C1 segment of cervical spinal cord (tissue), 14 donors: ENCODE results near the gene PATJ.

ENCODE experiments used
- DNase-seq, 14 donors: peaks; one replicate each; lab custom pipeline; 2025; lab: John Stamatoyannopoulos, UW

Gene PATJ

DNA sequence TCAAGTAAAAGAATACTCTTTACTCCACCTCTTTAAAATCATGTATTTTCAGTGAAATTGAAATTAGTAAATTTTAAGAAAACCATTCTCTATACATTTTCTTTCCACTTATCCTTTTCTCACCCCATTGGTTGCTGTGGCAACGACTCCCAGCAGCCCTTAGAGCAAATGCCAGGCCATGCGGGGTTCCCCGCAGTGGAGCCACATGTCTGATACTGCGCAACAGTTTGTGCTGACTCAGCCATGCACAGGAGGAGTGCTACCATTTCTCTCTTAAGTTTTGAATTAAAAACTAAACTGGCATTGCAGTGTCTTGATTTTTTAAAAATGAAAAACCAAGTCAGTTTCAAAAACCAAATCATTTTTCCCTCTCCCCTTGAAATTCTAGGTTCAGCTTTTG is 238.3 kb downstream of the PATJ start:
- peak in 2 of 14 donors; percentile 5 to 89 for DNase-seq

GRCh38 chr1:61981870-61982660 is 239.8 kb downstream of the PATJ start:
- no peak for DNase-seq

DNA sequence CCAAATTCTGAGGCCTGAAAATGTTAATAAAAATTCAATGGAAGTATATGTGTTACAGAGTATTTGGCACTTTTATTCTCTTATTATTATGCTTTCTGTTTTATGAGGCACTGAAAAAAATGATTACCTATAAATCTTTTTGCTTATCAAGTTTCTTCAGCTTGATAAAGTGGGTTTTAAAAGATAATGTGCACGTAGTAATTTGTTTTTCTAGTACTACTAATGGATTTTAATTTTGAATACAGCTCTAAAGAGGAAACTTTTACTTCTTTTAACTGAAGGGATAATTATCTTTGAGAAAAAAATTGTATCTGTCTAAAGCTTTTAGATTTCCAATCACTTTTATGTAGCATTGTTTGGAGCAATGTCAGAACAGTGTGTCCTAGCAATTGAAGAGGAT is 241.0 kb downstream of the PATJ start:
- DNase-seq = no peak

DNA sequence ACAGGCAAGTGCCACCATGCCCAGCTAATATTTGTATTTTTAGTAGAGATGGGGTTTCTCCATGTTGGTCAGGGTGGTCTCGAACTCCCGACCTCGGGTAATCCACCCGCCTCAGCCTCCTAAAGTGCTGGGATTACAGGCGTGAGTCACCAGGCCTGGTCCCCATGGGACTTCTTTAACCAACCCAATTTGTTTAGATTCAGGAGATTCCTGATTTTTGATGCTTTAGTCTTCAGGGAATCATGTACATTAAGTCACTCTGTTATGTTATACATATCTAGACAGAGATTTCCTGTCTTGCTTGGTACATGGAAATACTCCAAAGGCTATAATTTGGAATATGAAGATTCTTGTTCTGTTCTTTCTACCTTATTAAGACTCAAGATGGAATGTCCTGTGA is 250.0 kb downstream of the PATJ start:
- no peak for DNase-seq

GRCh38 chr1:61993331-61993961 is 251.2 kb downstream of the PATJ start:
- peak in 1 of 14 donors; percentile 68 for DNase-seq

DNA sequence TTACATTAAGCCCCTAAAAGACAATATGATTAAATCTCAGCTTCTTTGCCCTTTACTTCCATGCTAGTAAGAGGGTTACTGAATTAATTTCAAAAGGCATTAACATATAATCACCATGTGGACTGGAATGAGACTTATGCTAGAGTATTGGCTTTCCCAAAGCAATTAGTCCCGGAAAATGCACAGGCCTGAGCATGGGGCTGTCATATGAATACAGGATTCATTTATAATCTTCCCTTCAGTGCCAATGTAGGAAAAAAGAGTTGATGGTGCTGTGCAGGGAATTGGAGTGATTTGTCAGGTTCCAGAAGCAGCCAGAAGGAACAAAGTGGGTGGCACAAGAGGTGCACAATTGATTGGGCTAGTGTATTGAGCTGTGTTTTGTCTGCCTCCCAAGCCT is 253.4 kb downstream of the PATJ start:
- DNase-seq = no peak

- DNase-seq = no peak
These were observed 254.8 kb downstream of the PATJ start for GRCh38 chr1:61997123-61997522.

GRCh38 chr1:62003777-62004176 is 261.5 kb downstream of the PATJ start:
- DNase-seq = no peak

- no peak for DNase-seq
These were observed 264.4 kb downstream of the PATJ start for GRCh38 chr1:62006690-62007089.

- DNase-seq = no peak
These were observed 268.7 kb downstream of the PATJ start for GRCh38 chr1:62011006-62011405.

DNA sequence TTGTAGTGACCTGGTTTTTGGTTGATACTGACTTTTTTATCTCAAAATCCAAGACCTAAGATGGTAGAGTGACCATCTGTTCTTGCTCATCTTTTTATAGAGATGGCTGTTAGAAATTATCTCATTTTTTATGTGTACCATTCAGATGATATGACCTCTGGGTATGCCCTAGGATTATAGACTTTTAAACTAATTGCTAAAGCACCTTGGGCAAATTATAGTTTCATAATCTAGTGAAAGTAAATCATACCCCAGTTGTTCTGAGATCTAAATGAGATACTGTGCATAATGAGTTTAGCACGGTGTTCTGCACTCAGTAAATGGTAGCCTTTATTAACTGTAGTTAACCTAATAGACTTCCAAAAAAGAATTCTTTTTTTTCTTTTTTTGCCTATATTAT is 269.8 kb downstream of the PATJ start:
- DNase-seq = no peak

- peak in 5 of 14 donors; percentile 1 to 50 (median 15) for DNase-seq
These were observed 270.6 kb downstream of the PATJ start for GRCh38 chr1:62012836-62013235.

DNA sequence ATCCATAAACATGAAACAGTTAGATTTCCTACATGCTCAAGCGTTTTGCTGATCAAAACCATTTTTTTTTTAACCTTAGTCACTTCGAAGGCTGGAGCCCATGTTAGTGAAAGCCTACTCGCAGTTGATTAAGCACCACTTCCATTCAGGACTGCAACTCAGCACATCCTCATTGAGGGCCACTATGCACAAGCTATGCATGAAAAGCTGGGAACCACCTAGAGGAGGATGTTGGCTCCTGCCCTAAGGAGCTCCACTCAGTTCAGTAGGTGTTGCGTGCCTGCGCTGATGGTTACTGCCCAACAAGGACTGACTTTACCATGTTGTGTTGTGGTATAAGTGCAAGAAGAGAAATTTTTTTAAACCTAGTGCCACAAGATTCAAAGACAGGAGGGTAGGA is 271.0 kb downstream of the PATJ start:
- DNase-seq = no peak

GRCh38 chr1:62022382-62022983 is 280.2 kb downstream of the PATJ start:
- no peak for DNase-seq

GRCh38 chr1:62024690-62025089 is 282.4 kb downstream of the PATJ start:
- DNase-seq = peak in 1 of 14 donors; percentile 86

DNA sequence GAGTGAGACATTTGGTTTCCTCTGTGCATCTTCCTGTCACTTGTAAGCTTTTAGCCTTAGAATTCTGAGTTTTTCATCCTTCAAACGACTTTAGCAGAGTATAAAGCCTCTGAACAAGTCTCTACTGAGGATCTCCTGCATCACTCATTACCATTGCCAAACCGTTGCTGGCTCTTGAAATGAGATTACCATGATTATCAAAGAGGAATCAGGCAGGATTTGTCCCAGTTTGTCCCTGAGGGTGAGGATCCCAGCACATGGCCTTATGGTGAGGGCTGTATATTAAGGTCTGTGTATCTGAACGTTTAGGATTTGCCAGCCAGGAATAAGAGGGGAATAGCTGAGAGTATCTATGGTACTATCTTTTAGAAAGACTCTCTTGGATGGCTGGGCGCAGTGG is 282.9 kb downstream of the PATJ start:
- peak in 1 of 14 donors; percentile 67 for DNase-seq

- no peak for DNase-seq
These were observed 283.6 kb downstream of the PATJ start for GRCh38 chr1:62025892-62026291.

DNA sequence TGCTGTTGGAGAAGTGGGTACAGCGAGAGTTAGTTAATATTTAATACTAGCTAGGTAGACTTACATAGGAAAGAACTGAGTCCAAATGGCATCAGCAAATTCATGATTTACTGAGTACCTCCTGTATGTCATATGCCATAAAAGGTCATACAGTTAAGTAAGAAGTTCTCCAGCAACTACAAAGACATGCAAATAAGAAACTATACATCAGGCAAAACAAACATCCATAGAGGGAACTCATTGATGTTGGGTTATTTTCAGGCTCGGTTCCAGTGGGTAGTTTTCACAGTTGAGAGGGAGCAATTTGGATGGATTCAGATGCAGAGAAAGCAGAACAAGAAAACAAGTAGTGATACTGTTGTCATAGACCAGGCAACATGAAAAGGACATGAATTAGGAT is 287.4 kb downstream of the PATJ start:
- no peak for DNase-seq

- no peak for DNase-seq
These were observed 292.5 kb downstream of the PATJ start for GRCh38 chr1:62034790-62035189.

DNA sequence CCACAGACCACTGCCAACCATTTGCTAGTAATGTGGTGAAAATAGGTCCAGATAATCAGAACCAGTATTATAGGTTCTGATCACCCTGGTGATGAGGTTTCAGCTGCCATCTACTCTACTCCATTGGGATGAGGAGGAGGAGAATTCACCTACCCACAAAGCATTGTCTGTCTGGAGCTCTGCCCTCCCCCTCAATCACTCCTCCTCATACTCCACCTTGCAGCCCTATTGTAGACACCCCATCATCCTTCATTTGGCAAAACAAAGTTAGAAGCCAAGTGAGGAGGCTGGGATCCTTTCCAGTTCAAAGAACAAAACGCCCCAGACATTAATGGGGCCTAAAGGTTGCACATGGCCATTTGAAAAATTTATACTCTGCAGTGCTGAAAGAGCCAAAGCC is 295.0 kb downstream of the PATJ start:
- DNase-seq = no peak

GRCh38 chr1:62038594-62039284 is 296.5 kb downstream of the PATJ start:
- DNase-seq = no peak

- DNase-seq = no peak
These were observed 298.2 kb downstream of the PATJ start for GRCh38 chr1:62040450-62040849.
